Activated naive CD8-positive, alpha-beta T cell treated with anti-CD3 and anti-CD28 coated beads, Interleukin-2, amount 10 ng/mL, durations not matched to agents 7 days and 5 days (primary cell): ENCODE data around the gene UPK1A. TPM values are rescaled to one million over a fixed set of nuclear protein-coding genes. Genes with fewer than 3 reads are reported as not detected.
A peak's percentile ranks its signal among the peaks of the same experiment; 100 is the strongest.
"Not testable (repeated sequence)": the region's sequence is repeated elsewhere in the genome, so short reads cannot be mapped to it uniquely, and the experiment has no call there.

Source experiments
- ATAC-seq: fragments of 150-1000 bp; cut with Tn5 transposase; one replicate; pipeline ENCODE4 v1.10.0; 2021; ENCODE audit warnings: low read depth, moderate library complexity
- POLR2A ChIA-PET: fragments of 350-600 bp; sonication (Branson Sonifier 250); formaldehyde crosslinking; loops from one replicate; lab custom pipeline; 2021; ENCODE audit warnings: antibody characterized with exemption; lab: Charles Lee
- DNase-seq: peaks from one replicate; pipeline ENCODE4 v3.0.0; 2021
- H3K27ac Mint-ChIP-seq: one replicate; pipeline ENCODE4 v1.8.0; 2022; ENCODE audit warnings: mild to moderate bottlenecking, mixed read lengths
- H3K27me3 Mint-ChIP-seq: one replicate; pipeline ENCODE4 v1.8.0; 2022; ENCODE audit warnings: mild to moderate bottlenecking, moderate library complexity, mixed read lengths
- H3K36me3 Mint-ChIP-seq: one replicate; pipeline ENCODE4 v1.8.0; 2021; ENCODE audit warnings: mild to moderate bottlenecking, mixed read lengths
- H3K4me1 Mint-ChIP-seq: one replicate; pipeline ENCODE4 v1.8.0; 2021; ENCODE audit warnings: mixed read lengths
- H3K4me3 Mint-ChIP-seq: one replicate; pipeline ENCODE4 v1.8.0; 2022; ENCODE audit warnings: mild to moderate bottlenecking, moderate library complexity, mixed read lengths
- H3K9me3 Mint-ChIP-seq: one replicate; pipeline ENCODE4 v1.8.0; 2021; ENCODE audit warnings: mixed read lengths
- total RNA-seq, 2 experiments: library from RNA; stranded (reverse); gene quantifications; one replicate each; pipeline ENCODE4 v1.2.3, GENCODE V29; 2021

The UPK1A gene
- total RNA-seq, 2 experiments from 2014 or later: 0.88 to 1.7 TPM

DNA sequence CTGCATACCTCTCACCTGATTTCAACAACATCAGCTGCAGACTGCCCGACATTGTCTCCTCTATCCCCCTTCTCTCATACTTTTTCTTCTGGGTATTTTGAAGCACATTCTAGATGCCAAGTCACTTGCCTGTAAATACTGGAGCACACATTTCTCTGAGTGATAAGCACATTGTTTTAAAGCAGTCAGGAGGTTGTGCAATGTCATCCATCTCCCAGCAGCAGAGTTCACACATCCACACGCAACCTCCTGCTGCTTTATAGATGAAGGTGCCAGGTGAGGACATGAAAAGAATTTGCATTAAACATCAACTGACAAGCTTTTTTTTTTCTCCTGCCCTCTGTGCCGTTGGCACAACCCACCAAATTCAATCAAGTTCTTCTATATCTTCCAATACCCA, 5.5 kb downstream of the UPK1A start:
- Mint-ChIP-seq H3K4me3 (no peak overlapping the region), H3K9me3 (no peaks in the 10 kb centered on the region), H3K27ac (no peak overlapping the region), H3K36me3 (no peaks in the 10 kb centered on the region), H3K4me1 (peaks cover 10% of the 10 kb centered on the region), H3K27me3 (peaks cover 39% of the 10 kb centered on the region)
- POLR2A ChIA-PET: interaction anchor here (1.6 kb wide), 1 partner anchor 23 kb away, joined by 4 read pairs; the partner anchor contains the start of gene COX6B1
- ATAC-seq: no peak
- DNase-seq: no peak

DNA sequence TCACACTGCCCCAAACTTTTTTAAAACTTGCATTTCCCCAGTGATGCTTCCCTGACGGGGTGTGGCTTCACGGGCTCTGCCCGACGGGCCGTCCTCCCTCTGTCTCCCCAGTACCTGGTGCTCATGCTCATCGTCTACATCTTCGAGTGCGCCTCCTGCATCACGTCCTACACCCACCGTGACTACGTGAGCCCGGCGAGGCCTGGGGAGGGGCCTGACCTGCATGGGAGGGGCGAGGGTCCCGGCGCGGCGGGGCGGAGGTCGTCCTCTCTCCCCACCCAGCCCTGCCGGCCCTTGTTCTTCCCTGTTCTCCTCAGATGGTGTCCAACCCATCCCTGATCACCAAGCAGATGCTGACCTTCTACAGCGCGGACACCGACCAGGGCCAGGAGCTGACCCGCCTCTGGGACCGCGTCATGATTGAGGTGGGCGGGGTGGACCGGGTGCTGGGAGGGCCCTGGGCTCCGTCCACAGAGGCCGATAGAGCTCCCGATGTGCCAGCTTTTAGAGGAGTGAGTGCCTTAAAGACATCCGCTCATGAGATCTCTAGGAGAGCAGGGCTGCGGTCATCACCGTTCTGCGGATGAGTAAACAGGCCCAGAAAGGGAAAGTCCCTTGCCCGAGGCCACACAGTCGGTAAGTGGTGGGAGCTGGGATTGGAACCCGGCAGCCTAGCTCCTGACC, 6.9 kb downstream of the UPK1A start:
- no peaks in the 10 kb centered on the region for H3K9me3 Mint-ChIP-seq
- no peaks in the 10 kb centered on the region for H3K36me3 Mint-ChIP-seq
- H3K27ac Mint-ChIP-seq: peak overlapping the region; percentile 73
- H3K4me3 Mint-ChIP-seq: peak overlapping the region; percentile 84
- peak; percentile 81 for ATAC-seq
- peak; percentile 62 for DNase-seq
- peaks cover 10% of the 10 kb centered on the region for H3K4me1 Mint-ChIP-seq
- H3K27me3 Mint-ChIP-seq: peaks cover 39% of the 10 kb centered on the region
- POLR2A ChIA-PET: interaction anchor here (0.6 to 1.4 kb wide), 8 partner anchors 13 to 137 kb away, joined by 3 to 8 read pairs (median 3); partner anchors contain the start of genes COX6B1, ETV2, PSENEN and U2AF1L4

DNA sequence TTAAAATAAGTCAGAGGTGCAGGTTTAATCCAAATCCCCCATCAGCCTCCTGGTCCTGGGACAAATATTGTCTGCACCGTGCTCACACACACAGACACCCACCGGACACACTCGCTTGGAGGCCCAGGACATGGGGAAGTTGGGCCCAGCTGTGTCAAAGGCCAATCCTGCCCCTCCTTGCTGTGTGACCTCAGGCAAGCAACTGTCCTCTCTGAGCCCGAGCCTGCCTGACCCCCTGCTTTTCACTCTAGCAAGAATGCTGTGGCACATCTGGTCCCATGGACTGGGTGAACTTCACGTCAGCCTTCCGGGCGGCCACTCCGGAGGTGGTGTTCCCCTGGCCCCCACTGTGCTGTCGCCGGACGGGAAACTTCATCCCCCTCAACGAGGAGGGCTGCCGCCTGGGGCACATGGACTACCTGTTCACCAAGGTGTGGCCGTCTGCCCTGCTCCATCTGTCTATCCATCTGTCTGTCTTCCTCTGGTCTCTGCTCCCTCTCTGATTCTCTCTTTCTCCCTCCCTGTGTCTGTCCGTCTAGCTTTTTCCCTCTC, 9.3 kb downstream of the UPK1A start:
- DNase-seq (no peak), ATAC-seq (no peak)
- peaks cover 27% of the 10 kb centered on the region for H3K27me3 Mint-ChIP-seq
- H3K9me3 Mint-ChIP-seq: no peaks in the 10 kb centered on the region
- H3K4me1 Mint-ChIP-seq: peaks cover 10% of the 10 kb centered on the region
- no peaks in the 10 kb centered on the region for H3K36me3 Mint-ChIP-seq
- POLR2A ChIA-PET: interaction anchor here (1.5 kb wide), 1 partner anchor 28 kb away, joined by 4 read pairs; the partner anchor contains the start of gene COX6B1
- no peak overlapping the region for H3K4me3 Mint-ChIP-seq
- H3K27ac Mint-ChIP-seq: no peak overlapping the region

DNA sequence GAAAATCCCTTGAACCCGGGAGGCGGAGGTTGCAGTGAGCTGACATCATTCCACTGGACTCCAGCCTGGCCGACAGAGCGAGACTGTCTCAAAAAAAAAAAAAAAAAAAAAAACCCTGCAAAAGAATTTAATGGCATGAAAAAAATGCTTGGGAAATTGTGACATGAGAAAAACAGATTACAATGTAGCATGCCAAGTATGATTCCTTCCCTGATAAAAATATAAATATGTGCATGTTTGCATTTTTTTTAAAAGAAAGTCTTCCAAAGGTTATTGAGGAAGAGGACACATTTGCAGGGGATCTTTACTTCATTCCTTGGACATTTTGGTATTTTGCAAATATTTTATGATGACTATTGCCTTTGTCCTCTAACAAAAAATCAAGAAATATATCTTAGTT, 23.5 kb downstream of the UPK1A start:
- Mint-ChIP-seq H3K4me3 (no peak overlapping the region), H3K36me3 (no peaks in the 10 kb centered on the region), H3K4me1 (peaks cover 10% of the 10 kb centered on the region), H3K9me3 (no peaks in the 10 kb centered on the region), H3K27me3 (peaks cover 2% of the 10 kb centered on the region), H3K27ac (no peak overlapping the region)
- ATAC-seq (no peak), DNase-seq (no peak)
- POLR2A ChIA-PET: no interaction called here

DNA sequence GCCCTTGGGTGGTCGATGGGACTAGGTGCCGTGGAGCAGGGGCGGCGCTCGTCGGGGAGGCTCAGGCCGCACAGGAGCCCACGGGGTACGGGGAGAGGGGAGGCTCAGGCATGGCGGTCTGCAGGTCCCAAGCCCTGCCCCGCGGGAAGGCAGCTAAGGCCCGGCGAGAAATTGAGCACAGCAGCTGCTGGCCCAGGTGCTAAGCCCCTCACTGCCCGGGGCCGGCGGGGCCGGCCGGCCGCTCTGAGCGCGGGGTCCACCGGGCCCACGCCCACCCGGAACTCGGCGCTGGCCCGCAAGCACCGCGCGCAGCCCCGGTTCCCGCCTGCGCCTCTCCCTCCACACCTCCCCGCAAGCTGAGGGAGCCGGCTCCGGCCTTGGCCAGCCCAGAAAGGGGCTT, 24.8 kb downstream of the UPK1A start:
- POLR2A ChIA-PET, H3K27ac Mint-ChIP-seq, ATAC-seq, DNase-seq, H3K27me3 Mint-ChIP-seq, H3K9me3 Mint-ChIP-seq, H3K4me3 Mint-ChIP-seq, H3K36me3 Mint-ChIP-seq: not testable (repeated sequence)
- peaks cover 10% of the 10 kb centered on the region for H3K4me1 Mint-ChIP-seq

DNA sequence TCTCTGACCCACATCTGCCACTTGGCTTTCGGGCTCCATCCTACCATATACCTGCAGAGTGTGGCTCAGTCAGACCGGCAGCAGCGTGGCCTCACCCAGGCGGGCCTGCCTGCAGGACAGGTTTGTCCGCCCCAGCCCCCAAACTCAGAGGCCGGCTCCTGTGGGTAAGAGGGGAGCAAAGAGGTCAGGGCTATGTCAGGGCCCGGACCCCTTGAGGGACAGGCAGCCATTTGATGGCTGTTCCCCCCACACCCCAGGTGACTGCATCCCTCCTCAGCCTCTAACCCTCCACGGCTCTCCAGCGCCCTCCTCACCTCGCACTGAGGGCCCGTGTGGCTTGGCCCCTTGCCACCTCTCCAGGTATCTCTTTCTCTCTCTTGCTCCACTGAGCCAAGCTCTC, 25.7 kb downstream of the UPK1A start:
- POLR2A ChIA-PET: interaction anchor here (1.2 to 1.6 kb wide), 2 partner anchors 10 to 20 kb away, joined by 3 to 4 read pairs; no protein-coding TSS in a partner anchor
- Mint-ChIP-seq H3K36me3 (no peaks in the 10 kb centered on the region), H3K27ac (no peak overlapping the region), H3K9me3 (no peaks in the 10 kb centered on the region), H3K4me1 (peaks cover 13% of the 10 kb centered on the region), H3K27me3 (peaks cover 2% of the 10 kb centered on the region), H3K4me3 (no peak overlapping the region)
- ATAC-seq (no peak), DNase-seq (no peak)

DNA sequence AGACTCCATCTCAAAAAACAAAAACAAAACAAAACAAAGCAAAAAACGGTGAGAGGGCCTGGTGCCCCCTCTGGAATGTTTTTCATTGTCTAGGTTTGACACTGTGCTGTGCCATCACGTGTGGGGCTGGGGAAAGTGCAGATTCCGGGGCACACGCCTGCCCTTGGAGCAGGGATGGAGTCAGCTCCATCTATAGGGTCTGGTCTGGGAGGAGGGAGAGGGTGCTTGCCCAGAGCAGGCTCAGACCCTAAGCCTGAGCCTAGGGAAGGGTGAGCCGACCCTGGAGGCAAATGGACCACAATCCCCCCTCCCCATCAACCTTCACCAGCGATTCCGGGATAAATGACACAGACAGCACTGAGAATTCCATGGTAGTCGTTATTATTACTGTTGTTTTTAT, 27.1 kb downstream of the UPK1A start:
- Mint-ChIP-seq H3K9me3 (no peaks in the 10 kb centered on the region), H3K36me3 (no peaks in the 10 kb centered on the region), H3K27ac (no peak overlapping the region), H3K4me3 (no peak overlapping the region), H3K4me1 (peaks cover 16% of the 10 kb centered on the region), H3K27me3 (peaks cover 2% of the 10 kb centered on the region)
- peak; percentile 13 for ATAC-seq
- POLR2A ChIA-PET: interaction anchor here (1.2 kb wide), 1 partner anchor 18 kb away, joined by 3 read pairs; no protein-coding TSS in a partner anchor
- DNase-seq: no peak

DNA sequence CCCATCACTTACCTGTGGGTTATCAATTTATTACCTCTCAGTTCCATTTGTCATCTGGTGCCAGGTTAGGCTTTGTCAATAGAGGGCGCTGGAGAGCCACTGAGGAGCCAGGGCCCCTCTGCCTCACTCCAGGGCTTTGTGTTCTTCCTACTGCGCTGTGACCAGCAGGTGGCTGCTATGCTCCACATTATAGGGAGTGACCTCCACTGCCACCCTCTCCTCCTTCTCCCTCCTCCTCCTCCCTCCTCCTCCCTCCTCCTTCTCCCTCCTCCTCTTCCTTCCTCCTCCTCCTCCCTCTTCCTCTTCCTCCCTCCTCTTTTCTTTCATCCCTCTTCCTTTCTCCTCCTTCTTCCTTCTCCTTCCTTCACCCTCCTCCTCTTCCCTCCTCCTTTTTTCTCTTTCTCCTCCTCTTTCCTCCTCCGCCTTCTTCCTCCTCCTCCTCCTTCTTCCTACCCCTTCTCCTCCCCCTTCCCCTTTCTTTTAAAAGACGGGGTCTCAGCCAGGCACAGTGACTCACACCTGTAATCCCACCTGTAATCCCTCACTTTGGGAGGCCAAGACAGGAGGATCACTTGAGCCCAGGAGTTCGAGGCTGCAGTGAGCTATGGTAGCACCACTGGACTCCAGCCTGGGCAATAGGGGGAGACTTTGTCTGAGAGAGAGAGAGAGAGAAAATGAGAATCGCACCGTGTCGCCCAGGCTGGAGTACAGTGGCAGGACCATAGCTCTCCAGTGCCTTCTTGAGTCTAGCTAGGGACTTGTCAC, 27.7 kb downstream of the UPK1A start:
- POLR2A ChIA-PET: interaction anchor here (0.8 to 6.5 kb wide), 4 partner anchors 19 to 126 kb away, joined by 3 to 61 read pairs (median 7); no protein-coding TSS in a partner anchor
- Mint-ChIP-seq H3K27ac (peak overlapping the region; percentile 12), H3K36me3 (no peaks in the 10 kb centered on the region), H3K9me3 (no peaks in the 10 kb centered on the region), H3K4me3 (no peak overlapping the region), H3K4me1 (peaks cover 16% of the 10 kb centered on the region), H3K27me3 (peaks cover 2% of the 10 kb centered on the region)
- DNase-seq (peak; percentile 86), ATAC-seq (peak; percentile 100)

DNA sequence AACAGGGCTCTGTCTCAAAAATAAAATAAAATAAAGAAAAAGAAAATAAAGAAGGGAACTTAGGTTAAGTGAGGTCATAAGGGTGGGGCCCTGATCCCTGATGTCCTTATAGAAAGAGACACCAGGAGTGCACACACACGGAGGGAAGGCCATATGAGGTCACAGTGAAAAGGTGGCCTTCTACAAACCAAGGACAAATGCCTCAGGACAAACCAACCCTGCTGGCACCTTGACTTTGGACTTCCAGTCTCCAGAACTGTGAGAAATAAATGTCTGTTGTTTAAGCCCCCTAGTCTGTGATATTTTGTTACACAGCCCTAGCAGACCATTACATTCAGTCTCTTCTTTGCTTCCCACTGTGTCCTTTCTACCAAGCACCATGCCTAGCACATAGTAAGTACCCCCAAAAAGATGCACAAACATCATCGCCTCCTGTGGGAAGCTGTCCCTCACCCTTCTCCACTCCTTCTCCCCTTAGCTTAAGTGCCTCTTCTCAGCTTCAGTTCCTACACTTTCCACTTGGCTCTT, 29.6 kb downstream of the UPK1A start:
- Mint-ChIP-seq H3K27me3 (no peaks in the 10 kb centered on the region), H3K36me3 (no peaks in the 10 kb centered on the region), H3K9me3 (no peaks in the 10 kb centered on the region), H3K4me1 (peaks cover 18% of the 10 kb centered on the region), H3K4me3 (no peak overlapping the region), H3K27ac (no peak overlapping the region)
- POLR2A ChIA-PET: interaction anchor here (1.1 to 6.5 kb wide), 2 partner anchors 17 to 152 kb away, joined by 3 to 61 read pairs; no protein-coding TSS in a partner anchor
- ATAC-seq (no peak), DNase-seq (no peak)

DNA sequence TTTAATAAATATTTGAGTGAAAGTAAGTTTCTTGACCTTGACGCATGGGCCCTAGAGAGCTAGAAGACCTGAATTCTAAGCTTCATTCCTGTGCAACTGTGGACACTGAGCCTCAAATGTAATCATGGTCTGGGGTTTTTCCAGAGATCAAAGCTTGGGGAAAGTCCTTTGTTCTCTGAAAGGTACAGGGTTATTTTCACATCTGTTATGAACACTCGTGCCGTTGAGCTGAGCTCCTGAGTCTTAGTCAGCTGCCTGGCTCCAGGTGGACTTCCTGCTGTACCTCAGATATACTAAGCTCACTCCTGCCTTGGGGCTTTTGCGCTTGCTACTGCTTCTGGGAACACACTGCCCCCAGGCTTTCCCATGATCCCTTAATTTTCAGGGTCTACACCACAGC, 30.5 kb downstream of the UPK1A start:
- H3K4me1 Mint-ChIP-seq: peaks cover 18% of the 10 kb centered on the region
- no peaks in the 10 kb centered on the region for H3K36me3 Mint-ChIP-seq
- no peak overlapping the region for H3K27ac Mint-ChIP-seq
- ATAC-seq (no peak), DNase-seq (no peak)
- POLR2A ChIA-PET: interaction anchor here (0.5 to 6.5 kb wide), 4 partner anchors 10 to 21 kb away, joined by 3 to 61 read pairs (median 3); partner anchors contain the start of gene KMT2B
- H3K4me3 Mint-ChIP-seq: no peak overlapping the region
- no peaks in the 10 kb centered on the region for H3K27me3 Mint-ChIP-seq
- H3K9me3 Mint-ChIP-seq: no peaks in the 10 kb centered on the region

DNA sequence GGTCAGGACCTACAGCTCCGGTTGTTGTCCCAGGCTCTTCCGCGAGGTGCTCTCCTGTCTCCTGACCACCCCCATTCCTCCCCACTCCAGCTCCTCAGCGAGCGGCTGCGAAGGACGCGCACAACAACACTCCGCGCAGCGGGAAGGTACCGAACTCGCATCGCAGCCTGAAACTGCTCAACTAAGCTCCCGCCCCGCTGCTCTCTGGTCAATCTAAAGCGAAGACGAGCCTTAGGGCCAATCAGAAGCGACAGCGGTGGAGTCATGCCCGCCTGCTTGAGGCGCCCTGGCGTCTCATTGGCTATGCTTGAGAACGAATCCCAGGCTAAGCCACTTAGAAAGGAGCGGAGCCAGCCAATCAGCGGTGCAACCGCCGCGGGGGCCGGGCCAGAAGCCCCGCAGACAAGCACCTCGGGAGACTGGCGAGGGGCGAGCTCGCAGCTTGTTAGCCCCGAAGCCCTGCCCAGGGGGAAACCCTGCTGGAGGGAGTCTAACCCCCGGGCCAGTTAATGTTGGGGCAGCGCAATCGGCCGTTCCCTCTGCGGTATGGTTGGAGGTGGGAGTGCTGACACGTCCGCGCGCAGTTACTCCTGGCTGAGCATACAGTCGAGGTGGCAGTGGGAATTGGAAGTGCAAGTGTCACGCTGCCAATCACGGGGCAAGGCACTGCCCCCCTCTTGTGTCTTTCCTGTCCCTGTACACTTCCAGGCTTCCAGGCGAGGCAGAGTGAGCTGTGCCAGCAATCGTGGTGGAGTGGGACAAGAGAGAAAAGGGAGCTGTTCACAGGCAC, 36.1 kb downstream of the UPK1A start:
- DNase-seq: peak; percentile 90
- H3K27me3 Mint-ChIP-seq: no peaks in the 10 kb centered on the region
- no peaks in the 10 kb centered on the region for H3K9me3 Mint-ChIP-seq
- H3K36me3 Mint-ChIP-seq: peaks cover 3% of the 10 kb centered on the region
- peak; percentile 100 for ATAC-seq
- POLR2A ChIA-PET: interaction anchor here (1.0 to 3.5 kb wide), 12 partner anchors 10 to 228 kb away, joined by 3 to 75 read pairs (median 6); partner anchors contain the start of genes IGFLR1, LIN37 and U2AF1L4
- peak overlapping the region; percentile 98 for H3K4me3 Mint-ChIP-seq
- H3K4me1 Mint-ChIP-seq: peaks cover 7% of the 10 kb centered on the region
- H3K27ac Mint-ChIP-seq: peak overlapping the region; percentile 96

DNA sequence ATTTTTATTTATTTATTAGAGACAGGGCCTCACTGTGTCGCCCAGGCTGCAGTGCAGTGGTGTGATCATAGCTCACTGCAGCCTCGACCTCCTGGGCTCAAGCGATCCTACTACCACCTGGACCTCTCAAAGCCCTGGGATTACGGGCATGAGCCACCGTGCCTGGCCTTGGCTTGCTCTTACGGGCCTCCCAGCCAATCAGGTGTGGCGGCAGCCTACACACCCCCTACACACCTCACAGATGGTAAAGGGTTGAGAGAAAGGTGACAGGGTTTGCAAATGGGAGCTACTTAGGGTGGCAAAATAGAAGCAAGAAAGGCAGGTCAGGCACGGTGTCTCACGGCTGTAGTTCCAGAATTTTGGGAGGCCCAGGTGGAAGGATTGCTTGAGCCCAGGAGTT, 37.0 kb downstream of the UPK1A start:
- POLR2A ChIA-PET: interaction anchor here (1.5 to 3.5 kb wide), 6 partner anchors 10 to 60 kb away, joined by 5 to 75 read pairs (median 6); partner anchors contain the start of genes IGFLR1 and LIN37

More for the DNA sequence above, 37.0 kb downstream of the UPK1A start:
- Mint-ChIP-seq H3K4me1 (peaks cover 6% of the 10 kb centered on the region), H3K9me3 (no peaks in the 10 kb centered on the region), H3K27me3 (no peaks in the 10 kb centered on the region), H3K27ac (no peak overlapping the region), H3K36me3 (peaks cover 3% of the 10 kb centered on the region), H3K4me3 (no peak overlapping the region)
- ATAC-seq (no peak), DNase-seq (no peak)
